Osteocyte (in vitro differentiated cells): ENCODE data around the gene RNF13. TPM values are rescaled to one million over a fixed set of nuclear protein-coding genes. Genes with fewer than 3 reads are reported as not detected.
"Not testable (repeated sequence)": the region's sequence is repeated elsewhere in the genome, so short reads cannot be mapped to it uniquely, and the experiment has no call there.

Experiments used
- DNase-seq: peaks from one replicate; pipeline ENCODE4 v3.0.0; 2021; ENCODE audit warnings: mixed read lengths; ENCODE audit not compliant: unreplicated experiment; ENCODE audit errors: extremely low spot score
- H3K27ac Mint-ChIP-seq: one replicate; pipeline ENCODE4 v1.8.0; 2021; ENCODE audit warnings: mild to moderate bottlenecking, mixed read lengths; ENCODE audit not compliant: unreplicated experiment
- H3K27me3 Mint-ChIP-seq: one replicate; pipeline ENCODE4 v1.8.0; 2021; ENCODE audit warnings: mixed read lengths; ENCODE audit not compliant: unreplicated experiment
- H3K36me3 Mint-ChIP-seq: one replicate; pipeline ENCODE4 v1.8.0; 2021; ENCODE audit warnings: mixed read lengths; ENCODE audit not compliant: unreplicated experiment
- H3K4me1 Mint-ChIP-seq: one replicate; pipeline ENCODE4 v1.8.0; 2021; ENCODE audit warnings: mixed read lengths; ENCODE audit not compliant: unreplicated experiment
- H3K4me3 Mint-ChIP-seq: one replicate; pipeline ENCODE4 v1.8.0; 2021; ENCODE audit warnings: mild to moderate bottlenecking, moderate library complexity, mixed read lengths; ENCODE audit not compliant: unreplicated experiment
- H3K9me3 Mint-ChIP-seq: one replicate; pipeline ENCODE4 v1.8.0; 2021; ENCODE audit warnings: mixed read lengths; ENCODE audit not compliant: unreplicated experiment
- total RNA-seq: library from RNA; stranded (reverse); gene quantifications from 2 replicates; pipeline ENCODE4 v1.2.1, GENCODE V29; 2021
- TF ChIP-seq, protein P1 (sequence below): fragments of 200-600 bp; sonication (generic); IDR thresholded peaks from 2 replicates; pipeline ENCODE4 v1.5.0; 2021; ENCODE audit warnings: antibody characterized with exemption, mild to moderate bottlenecking, moderate library complexity

The RNF13 gene
- total RNA-seq, 1 donor from 2014 or later, result 45.1 TPM

DNA sequence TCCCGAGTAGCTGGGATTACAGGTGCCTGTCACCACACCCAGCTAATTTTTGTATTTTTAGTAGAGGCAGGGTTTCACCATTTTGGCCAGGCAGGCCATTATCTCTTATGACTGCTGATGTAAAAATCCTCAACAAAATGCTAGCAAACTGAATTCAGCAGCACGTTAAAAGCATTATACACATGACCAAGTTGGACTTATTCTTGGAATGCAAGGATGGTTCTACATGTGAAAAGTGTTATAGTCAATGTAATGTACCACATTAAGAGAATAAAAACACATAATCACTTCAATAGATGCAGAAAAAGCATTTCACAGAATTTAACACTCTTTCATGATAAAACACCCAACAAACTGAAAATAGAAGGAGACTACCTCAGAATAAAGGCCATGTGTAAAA is 20.2 kb downstream of the RNF13 start:
- no peak for DNase-seq
- no peak overlapping the region for H3K27ac Mint-ChIP-seq
- H3K36me3 Mint-ChIP-seq, result peaks cover 30% of the 10 kb centered on the region
- no peak overlapping the region for H3K4me3 Mint-ChIP-seq
- no peaks in the 10 kb centered on the region for H3K27me3 Mint-ChIP-seq
- TF ChIP-seq, protein P1, sequence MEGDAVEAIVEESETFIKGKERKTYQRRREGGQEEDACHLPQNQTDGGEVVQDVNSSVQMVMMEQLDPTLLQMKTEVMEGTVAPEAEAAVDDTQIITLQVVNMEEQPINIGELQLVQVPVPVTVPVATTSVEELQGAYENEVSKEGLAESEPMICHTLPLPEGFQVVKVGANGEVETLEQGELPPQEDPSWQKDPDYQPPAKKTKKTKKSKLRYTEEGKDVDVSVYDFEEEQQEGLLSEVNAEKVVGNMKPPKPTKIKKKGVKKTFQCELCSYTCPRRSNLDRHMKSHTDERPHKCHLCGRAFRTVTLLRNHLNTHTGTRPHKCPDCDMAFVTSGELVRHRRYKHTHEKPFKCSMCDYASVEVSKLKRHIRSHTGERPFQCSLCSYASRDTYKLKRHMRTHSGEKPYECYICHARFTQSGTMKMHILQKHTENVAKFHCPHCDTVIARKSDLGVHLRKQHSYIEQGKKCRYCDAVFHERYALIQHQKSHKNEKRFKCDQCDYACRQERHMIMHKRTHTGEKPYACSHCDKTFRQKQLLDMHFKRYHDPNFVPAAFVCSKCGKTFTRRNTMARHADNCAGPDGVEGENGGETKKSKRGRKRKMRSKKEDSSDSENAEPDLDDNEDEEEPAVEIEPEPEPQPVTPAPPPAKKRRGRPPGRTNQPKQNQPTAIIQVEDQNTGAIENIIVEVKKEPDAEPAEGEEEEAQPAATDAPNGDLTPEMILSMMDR, result no peak
- H3K9me3 Mint-ChIP-seq, result peaks cover 27% of the 10 kb centered on the region
- peaks cover 5% of the 10 kb centered on the region for H3K4me1 Mint-ChIP-seq

DNA sequence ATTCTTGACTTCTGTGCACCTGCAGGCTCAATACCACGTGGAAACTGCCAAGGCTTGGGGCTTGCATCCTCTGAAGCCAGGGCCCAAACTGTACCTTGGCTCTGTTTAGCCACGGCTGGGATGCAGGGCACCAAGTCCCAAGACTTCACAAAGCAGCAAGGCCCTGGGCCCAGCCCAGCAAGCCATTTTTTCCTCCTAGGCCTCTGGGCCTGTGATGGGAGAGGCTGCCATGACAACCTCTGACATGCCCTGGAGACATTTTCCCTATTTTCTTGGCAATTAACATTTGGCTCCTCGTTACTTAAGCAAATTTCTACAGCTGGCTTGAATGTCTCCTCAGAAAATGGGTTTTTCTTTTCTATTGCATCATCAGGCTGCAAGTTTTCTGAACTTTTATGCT is 25.5 kb downstream of the RNF13 start:
- H3K27ac Mint-ChIP-seq, H3K27me3 Mint-ChIP-seq, H3K4me3 Mint-ChIP-seq, DNase-seq, H3K4me1 Mint-ChIP-seq, H3K9me3 Mint-ChIP-seq: not testable (repeated sequence)
- peaks cover 19% of the 10 kb centered on the region for H3K36me3 Mint-ChIP-seq

DNA sequence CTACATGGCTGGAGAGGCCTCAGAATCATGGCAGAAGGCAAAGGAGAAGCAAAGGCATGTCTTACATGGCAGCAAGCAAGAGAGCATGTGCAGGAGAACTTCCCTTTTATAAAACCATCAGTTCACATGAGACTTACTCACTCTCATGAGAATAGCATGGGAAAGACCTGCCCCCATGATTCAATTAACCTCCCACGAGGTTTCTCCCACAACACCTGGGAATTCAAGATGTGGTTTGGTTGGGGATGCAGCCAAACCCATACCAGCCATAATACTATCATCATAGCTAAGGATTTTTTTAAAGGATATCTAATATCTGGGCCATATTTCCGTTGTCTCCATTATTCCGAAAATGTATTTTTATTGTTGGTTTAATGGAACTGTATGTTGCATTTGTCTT is 26.5 kb downstream of the RNF13 start:
- H3K4me3 Mint-ChIP-seq, H3K27me3 Mint-ChIP-seq, H3K27ac Mint-ChIP-seq, H3K4me1 Mint-ChIP-seq, DNase-seq, H3K9me3 Mint-ChIP-seq: not testable (repeated sequence)
- peaks cover 19% of the 10 kb centered on the region for H3K36me3 Mint-ChIP-seq

DNA sequence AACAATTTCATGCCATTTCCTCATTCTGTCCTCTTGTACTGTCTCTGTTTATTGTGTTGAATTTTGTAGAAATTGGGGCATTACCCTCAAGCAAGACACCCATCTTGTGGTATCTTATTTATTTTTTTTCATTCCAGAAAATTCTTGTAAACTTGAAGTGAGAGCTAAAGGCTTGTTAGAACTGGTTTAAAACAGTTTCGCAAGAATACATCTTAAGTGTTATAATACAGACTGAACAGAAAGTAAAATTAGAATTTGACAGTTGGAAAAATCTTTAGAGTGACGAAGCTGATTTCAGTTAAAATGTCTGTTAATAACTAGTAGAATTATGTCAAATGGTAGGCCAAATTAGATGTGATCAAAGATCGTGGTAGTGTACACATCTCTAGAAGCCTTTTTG is 26.9 kb downstream of the RNF13 start:
- no peak for DNase-seq
- no peaks in the 10 kb centered on the region for H3K27me3 Mint-ChIP-seq
- H3K36me3 Mint-ChIP-seq, result peaks cover 15% of the 10 kb centered on the region
- TF ChIP-seq, protein P1, result no peak
- peaks cover under 1% of the 10 kb centered on the region for H3K9me3 Mint-ChIP-seq
- H3K27ac Mint-ChIP-seq, result no peak overlapping the region
- no peaks in the 10 kb centered on the region for H3K4me1 Mint-ChIP-seq
- H3K4me3 Mint-ChIP-seq, result no peak overlapping the region

DNA sequence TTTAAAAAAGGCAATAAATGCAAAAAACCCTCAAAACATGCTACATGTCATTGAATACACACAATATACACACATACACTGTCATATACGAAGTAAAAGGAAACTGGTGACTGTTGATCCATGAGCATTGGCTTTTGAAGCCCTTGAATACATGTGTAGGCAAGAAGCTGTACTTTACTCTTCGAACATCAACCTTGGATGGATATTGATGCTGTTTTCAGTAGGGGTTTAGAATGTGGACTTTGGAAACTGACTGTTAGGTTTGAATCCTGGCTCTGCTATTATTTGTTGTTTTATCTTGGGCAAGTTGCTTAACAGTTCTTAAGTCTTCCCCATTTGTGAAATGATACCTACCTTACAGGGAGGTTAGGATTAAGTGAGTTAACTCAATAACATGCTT is 30.5 kb downstream of the RNF13 start:
- TF ChIP-seq, protein P1, result no peak
- Mint-ChIP-seq H3K27me3 (no peaks in the 10 kb centered on the region), H3K4me1 (no peaks in the 10 kb centered on the region), H3K36me3 (peaks cover 14% of the 10 kb centered on the region), H3K9me3 (no peaks in the 10 kb centered on the region), H3K27ac (no peak overlapping the region), H3K4me3 (no peak overlapping the region)
- DNase-seq, result no peak

DNA sequence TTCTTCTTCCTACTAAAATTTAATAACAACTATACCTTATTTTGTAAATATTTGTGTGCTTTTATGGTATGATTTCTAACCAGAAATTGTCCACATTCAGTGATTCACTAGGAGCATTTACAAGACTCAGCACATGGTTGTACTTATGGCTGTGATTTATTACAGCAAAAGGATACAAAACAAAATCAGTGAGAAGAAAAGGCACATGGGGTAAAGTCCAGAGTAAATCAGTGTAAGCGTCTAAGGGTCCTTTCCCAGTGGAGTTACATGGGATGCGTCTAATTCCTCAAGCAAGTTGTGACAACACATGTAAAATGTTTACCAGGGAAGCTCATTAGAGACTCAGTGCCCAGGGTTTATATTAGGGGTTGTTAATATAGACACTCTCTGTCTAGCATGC is 31.1 kb downstream of the RNF13 start:
- Mint-ChIP-seq H3K36me3 (peaks cover 16% of the 10 kb centered on the region), H3K27me3 (no peaks in the 10 kb centered on the region), H3K27ac (no peak overlapping the region), H3K9me3 (no peaks in the 10 kb centered on the region), H3K4me1 (no peaks in the 10 kb centered on the region), H3K4me3 (no peak overlapping the region)
- TF ChIP-seq, protein P1, result no peak
- DNase-seq, result no peak
